LNCaP clone FGC (cell line): Measurements from ENCODE around the gene PHAF1.

Experiments used
- DNase-seq: peaks from one replicate; pipeline ENCODE4 v3.0.0-alpha.2; 2011; ENCODE audit warnings: low read depth
- H3K4me3 ChIP-seq: 2 replicates; pipeline ENCODE4 v1.5.1; 2011; ENCODE audit warnings: mild to moderate bottlenecking, low read depth, low read length, control low read depth
- TF ChIP-seq, protein P1 (sequence below): IDR thresholded peaks from 2 replicates; pipeline ENCODE4 v1.5.1; 2012; ENCODE audit warnings: mild to moderate bottlenecking; ENCODE audit not compliant: control insufficient read depth, insufficient read depth; ENCODE audit errors: extremely low read depth

PHAF1 gene

DNA sequence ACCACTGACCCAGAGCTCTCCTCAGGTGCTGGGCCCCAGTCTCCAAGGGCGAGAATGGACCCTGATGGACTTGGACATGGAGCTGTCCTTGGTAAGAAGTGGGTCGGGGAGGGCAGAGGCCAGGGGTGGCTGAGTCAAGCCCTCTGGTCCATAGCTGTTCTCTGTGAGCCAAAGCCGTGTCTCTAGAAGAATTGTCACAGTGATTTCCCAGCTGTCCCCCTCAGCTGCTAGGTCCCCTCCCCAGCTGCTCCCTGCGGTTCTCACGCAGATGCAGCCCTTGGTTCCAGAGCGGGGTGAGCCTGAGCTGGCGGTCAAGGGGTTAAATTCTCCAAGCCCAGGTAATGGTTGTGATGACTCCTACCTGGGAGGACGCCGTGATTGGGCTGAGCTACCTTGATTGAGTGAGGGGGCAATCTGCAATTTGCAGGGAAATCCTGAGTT lies 59.3 kb downstream of the PHAF1 start:
- no peak overlapping the region for H3K4me3 ChIP-seq
- DNase-seq: no peak

DNA sequence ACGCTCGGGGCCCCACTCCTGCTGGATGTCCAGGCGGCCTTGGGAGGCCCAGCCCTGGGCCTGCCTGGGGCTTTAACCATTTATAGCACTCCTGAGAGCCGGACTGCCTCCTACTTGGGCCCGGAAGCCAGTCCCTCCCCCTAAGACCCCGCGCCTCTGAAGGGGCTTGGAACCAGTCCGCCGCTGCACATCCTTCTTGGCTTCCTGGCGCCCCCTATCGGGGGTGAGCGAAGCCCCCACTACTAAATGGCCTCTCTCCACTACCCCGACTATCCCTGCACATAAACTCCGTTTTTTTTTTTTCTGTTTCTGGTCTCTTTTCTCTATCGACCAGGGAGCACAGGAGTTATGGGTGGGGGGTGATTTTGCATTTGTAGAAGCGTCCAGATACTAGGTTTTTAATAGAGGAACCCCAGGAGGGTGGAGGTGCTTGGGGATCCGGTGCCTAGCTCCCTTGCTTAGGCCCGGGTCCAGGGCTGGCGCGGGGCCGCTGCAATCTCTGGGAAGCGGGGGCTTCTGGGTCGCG lies 60.0 kb downstream of the PHAF1 start:
- DNase-seq: no peak
- H3K4me3 ChIP-seq: no peak overlapping the region
- TF ChIP-seq, protein P1, sequence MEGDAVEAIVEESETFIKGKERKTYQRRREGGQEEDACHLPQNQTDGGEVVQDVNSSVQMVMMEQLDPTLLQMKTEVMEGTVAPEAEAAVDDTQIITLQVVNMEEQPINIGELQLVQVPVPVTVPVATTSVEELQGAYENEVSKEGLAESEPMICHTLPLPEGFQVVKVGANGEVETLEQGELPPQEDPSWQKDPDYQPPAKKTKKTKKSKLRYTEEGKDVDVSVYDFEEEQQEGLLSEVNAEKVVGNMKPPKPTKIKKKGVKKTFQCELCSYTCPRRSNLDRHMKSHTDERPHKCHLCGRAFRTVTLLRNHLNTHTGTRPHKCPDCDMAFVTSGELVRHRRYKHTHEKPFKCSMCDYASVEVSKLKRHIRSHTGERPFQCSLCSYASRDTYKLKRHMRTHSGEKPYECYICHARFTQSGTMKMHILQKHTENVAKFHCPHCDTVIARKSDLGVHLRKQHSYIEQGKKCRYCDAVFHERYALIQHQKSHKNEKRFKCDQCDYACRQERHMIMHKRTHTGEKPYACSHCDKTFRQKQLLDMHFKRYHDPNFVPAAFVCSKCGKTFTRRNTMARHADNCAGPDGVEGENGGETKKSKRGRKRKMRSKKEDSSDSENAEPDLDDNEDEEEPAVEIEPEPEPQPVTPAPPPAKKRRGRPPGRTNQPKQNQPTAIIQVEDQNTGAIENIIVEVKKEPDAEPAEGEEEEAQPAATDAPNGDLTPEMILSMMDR: 0 out of 2 replicates have a peak, but pooled peaks have one; percentile 15

More for the DNA sequence above, 59.3 kb downstream of the PHAF1 start:
- TF ChIP-seq, protein P1: no peak

DNA sequence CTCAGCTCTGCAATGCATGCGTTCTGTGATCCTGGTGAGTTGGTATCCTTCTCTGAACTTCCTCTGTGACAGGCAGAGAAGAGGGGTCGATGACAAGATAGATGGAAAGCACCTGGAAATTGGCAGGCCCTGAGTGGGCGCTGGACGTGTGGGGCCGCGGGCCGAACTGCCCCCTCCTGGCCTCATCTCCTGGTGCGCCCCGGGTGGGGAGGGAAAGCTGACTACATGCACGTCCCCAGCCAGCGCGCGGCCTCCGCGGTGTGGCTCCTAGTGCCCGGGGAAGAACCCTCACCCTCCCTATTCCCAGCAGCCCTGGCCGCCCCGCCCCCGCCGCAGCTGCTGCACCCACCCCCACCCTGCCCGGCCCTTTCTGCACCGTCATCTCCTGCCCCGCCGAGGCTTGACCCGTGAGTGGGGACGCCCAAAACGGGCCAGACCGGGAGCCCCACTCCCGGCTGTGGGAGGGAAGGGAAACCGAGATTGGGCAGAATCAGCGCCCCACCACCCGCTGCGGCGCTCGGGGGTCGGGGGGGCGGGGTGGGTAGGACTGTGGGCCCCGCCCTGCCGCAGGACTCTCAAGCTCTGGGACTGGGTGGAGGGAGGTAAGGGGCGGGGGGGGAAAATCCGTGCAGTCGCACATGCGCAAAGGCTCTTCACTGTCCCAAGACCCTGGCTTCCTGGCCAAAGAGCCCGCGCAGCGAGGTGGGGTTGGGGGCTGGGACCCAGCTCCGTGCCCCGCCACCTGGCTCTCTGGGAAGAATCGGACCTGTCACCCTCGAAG lies 60.6 kb downstream of the PHAF1 start, which contains the start of gene NOL3:
TSS of gene NOL3 (plus strand) at position 371 of the 781 bp plus-strand sequence.
- TF ChIP-seq, protein P1: no peak
- DNase-seq: no peak
- no peak within 1 kb of the TSS for H3K4me3 ChIP-seq

DNA sequence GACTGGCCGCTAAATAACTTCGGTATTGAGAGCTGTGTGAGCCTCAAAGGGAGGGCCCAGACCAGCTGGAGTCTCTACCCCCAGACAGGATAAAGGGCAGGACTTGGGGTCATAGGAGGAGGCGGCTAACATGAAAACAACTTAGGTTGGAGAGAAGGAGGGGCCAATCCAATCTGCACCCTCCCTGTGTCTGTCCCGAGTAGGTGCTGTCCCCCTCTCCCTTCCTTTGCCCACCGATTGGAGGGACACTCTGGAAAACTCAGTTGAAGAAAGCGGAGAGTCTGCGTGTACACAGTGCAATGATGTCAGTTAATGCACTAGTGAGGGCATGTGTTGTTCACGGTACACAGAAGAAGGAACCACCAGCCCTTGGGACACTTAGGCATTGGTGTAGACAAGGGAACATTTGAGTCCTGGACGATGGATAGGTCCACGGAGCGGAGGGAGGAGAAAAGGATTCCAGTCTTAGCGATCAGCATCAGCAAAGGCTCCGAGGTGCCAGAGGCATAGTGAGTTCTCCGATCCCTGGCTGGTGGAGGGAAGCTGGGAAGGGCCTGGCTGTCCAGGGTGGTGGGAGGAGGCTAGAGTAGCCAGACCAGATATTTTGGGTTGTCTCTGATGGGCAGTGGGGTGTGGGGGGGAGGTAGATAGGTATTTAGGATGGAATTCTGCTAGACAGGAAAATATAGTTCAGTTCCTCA lies 61.4 kb downstream of the PHAF1 start:
- H3K4me3 ChIP-seq: no peak overlapping the region
- TF ChIP-seq, protein P1: no peak
- DNase-seq: no peak

DNA sequence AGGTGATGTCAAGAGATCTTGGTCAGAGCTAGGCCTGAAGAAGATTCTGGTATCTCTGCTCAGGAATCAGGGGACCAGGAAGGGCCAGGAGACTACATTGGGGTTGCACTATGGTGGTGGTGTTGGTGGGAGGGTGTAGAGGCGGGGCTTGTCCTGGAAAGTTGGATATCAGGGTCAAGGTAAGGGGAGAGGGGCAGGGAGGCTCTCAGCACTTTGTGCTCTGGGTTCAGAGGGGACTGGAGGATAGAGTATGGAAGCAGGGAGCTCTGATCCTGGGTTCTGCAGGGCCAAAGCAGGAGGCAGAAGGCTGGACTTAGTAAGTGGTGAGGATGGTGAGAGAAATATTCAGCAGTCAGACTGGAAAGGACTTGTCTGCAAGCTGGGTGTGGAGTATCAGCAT lies 63.6 kb downstream of the PHAF1 start:
- DNase-seq: no peak
- TF ChIP-seq, protein P1: no peak
- peak overlapping the region; percentile 52 for H3K4me3 ChIP-seq

DNA sequence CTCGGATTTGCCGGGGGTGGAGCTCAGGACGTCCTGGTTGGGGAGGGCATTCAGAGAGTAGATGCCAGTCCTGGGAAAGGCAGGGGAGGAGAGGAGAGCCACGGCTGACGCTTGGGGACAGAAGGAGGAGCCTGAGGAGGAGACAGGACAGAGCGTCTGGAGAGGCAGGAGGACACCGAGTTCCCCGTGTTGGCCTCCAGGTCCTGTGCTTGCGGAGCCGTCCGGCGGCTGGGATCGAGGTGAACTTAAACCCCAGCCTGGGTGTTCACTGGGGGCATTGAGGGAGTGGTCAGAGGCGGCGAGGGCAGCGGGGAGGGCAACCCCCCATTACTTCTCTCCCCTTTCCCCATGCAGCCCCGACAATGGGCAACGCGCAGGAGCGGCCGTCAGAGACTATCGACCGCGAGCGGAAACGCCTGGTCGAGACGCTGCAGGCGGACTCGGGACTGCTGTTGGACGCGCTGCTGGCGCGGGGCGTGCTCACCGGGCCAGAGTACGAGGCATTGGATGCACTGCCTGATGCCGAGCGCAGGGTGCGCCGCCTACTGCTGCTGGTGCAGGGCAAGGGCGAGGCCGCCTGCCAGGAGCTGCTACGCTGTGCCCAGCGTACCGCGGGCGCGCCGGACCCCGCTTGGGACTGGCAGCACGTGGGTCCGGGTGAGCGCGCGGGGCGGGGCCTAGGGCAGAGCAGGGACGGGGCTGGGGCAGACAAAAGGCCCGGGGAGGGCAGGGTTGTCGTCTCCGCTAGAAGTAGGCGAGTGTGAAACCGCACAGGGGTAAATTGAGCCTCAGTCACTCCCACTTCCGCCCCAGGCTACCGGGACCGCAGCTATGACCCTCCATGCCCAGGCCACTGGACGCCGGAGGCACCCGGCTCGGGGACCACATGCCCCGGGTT lies 64.3 kb downstream of the PHAF1 start:
- peak overlapping the region; percentile 52 for H3K4me3 ChIP-seq
- DNase-seq: peak; percentile 92
- TF ChIP-seq, protein P1: peak; percentile 54
